Stimulated activated CD4-positive, alpha-beta T cell treated with anti-CD3 and anti-CD28 coated beads, Interleukin-12 subunit alpha, Interleukin-12 subunit beta, amount 100 ng/mL, for 48 hours (primary cell): Measurements from ENCODE around the gene GOLGA8Q.
"Not testable (repeated sequence)": the region's sequence is repeated elsewhere in the genome, so short reads cannot be mapped to it uniquely, and the experiment has no call there.

Experiments
- DNase-seq, 3 donors: peaks; one replicate each; pipeline ENCODE4 v3.0.0-alpha.2; 2020; ENCODE audit warnings: low read depth in 2 of 3, low spot score in 1 of 3

GOLGA8Q gene, protein sequence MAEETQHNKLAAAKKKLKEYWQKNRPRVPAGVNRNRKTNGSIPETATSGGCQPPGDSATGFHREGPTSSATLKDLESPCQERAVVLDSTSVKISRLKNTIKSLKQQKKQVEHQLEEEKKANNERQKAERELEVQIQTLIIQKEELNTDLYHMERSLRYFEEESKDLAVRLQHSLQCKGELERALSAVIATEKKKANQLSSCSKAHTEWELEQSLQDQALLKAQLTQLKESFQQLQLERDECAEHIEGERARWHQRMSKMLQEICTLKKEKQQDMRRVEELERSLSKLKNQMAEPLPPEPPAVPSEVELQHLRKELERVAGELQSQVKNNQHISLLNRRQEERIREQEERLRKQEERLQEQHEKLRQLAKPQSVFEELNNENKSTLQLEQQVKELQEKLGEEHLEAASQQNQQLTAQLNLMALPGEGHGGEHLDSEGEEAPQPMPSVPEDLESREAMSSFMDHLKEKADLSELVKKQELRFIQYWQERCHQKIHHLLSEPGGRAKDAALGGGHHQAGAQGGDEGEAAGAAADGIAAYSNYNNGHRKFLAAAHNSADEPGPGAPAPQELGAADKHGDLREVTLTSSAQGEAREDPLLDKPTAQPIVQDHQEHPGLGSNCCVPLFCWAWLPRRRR

DNA sequence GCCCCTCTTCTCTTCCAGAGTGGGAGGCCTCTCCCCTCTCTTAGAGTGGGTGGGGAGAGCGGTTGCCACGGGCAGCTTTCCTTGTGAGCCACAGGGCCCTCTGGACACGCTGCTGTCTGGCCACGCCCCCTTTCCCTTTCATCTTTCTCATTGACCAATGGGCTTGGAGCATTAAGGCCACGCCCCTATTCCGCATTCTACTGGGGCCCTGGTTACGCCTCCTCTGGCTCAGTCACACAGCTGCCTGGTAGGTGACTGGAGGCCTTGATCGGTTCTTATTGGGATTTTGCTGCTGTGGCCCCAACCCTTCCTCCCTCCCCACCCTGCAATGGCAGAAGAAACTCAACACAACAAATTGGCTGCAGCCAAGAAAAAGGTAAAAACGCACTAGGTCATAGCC, at the start of gene GOLGA8Q:
GOLGA8Q (plus strand) TSS at position 301 of the 400 bp plus-strand sequence; CDS start at position 329, 28 bp downstream.
- DNase-seq, result not testable (repeated sequence)

DNA sequence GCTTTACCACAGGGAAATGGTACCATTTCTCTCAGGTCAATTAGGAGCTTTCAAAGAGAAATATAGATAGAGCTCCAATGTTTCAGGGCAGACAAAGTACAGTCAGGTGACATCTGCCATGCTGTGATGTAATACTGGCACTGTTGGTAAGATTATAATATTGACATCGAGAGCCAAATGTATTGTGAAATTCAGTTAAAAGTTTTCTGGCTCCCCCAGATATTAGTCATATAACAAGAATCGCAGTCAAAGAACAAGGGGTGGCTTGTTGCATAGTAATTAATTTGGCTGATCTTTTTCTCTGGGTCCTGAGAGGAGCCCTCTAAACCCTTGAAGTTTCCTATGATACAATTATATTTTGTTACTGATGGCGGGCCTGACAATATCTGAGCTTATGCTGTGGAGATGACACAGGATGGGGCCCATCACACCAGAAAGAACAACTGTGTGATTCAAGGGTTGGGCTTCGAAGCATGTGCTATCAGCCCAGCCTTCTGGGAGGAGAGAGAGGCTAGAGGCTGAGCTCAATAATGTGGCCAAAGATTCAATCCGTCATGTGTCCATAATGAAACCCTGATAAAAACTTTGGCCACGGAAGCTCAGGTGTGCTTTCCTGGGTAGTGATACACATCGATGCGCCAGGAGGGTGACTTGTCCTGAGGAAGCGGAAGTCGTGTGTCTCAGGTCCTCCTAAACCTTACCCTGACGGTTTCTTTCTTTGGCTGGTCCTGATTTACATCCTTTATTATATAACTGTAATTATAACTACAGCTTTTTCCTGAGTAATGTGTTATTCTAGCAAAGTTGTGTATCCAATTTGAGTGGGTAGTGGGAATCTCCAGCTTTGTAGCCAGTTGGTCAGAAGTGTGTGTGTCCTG, 48.7 kb upstream of the GOLGA8Q start:
- not testable (repeated sequence) for DNase-seq

DNA sequence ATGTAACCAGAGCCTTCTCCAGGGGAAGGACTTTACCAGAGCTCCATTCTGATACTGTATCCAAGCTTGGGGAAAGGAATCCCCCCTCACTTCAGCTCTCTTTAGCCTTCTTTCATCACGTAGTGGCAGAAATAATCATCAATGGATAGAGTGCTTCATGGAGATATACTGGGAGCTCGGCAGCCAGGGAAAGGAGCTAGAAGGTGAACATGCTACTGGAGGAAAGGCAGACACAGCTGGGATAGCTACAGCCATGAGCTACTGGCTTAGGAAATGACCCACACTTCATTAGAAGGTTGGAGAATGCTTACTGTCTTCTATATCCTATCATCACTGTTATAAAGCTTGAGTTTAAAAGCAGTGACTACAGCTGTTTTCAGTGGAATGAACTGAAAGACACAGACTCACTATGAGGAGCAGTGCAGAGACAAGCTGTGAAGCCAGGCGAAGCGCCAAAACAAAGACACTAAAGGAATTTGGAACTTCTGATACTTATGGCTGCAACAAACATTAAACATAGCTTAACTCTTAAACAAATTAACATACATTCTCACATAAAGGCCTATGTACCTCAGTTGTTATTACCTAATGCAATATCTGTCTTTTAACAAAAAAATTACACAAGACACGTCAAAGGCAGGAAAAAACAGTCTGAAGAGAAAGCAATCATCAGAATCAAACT, 47.5 kb upstream of the GOLGA8Q start:
- DNase-seq, result not testable (repeated sequence)

DNA sequence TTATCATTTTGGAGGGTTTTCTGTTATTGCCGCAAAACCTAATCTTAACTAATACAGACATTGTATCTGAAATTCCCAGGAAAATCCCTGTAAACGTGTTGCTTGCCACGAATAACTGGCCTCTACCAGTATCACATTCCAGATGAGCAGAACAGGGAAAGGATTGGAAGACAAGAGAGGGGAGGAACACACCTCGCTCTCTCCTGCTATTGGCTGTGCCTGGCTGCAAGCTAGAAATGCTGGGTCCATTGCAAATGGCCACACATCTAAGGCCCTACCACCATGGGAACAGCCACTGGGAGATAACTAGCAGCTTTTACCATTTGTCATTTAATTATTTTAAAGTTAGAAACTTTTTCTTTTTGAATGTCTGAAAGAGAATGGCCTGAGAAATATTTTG, 37.3 kb upstream of the GOLGA8Q start:
- DNase-seq, result not testable (repeated sequence)

DNA sequence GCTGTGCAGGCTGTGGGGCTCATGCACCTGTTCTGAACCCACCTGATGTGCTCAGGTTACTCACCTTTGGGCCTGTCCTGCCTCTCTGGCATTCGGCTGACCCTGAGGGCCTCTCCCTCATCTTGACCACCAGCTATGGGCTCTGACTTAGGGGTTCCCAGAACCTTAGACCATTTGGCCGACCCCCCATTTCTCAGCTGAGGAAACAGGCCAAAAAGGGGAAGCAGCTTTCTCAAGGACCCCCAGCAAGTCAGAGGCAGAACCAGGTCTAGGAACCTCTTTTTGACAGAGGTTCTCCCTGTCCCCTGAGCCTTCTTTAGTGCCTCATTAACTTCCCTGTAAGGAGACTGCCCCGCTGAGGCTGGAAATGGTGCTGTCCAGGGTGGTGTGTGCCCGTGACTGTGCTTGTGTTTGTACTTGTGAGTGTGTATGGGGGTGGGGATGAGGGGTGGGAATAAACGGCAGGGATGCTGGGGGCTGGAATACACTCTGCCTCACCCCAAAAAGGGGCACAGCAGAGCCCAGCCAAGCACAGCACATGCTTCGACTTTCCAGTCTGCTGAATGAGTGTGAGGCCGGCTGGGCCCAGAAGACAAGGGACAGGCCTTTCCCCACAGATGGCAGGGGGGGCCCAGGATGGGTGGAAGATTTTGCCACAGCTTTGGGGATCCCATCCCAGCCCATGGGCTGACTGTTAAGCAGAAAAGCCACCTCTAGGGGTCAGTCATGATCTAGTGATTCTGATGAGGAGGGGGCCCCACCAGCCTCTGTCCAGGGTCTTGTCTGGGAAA, 28.2 kb upstream of the GOLGA8Q start:
- DNase-seq, result not testable (repeated sequence)

DNA sequence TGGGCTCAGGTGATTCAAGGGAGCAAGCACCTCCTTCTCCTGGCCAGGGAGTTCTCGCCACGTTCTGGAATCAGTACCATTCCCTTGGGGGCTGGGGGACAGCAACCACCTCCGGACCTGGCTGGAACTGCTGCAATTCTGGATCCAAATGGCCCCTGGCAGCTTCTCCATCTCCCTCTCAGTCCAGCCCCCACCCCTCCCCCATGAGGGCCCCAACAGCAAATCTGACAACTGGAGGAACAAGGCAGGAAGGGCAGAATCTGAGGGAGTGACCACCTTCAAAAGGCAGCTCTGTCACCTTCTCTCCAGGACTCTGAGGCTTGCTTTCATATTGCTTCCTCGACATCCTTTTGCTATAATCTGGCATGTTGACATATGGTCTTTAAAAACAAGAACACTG, 25.9 kb upstream of the GOLGA8Q start:
- DNase-seq, result not testable (repeated sequence)

DNA sequence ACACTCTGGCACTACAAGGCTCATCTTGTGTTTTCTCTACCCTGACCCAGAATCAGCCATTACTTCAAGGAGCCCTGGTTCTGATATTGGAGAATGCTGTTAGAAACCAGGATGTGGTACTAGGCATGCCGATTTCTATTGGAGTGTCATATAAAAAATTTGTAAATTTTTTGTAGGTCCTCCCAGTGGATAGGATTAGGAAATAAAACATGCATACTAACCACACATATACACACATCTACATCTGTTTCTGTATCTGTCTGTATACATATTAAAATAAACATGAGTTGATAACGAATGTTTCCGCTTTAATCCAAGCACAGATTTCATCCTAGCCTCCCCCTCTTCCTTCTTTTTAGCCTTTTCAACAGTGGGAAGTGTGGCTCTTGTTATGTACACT, 22.8 kb upstream of the GOLGA8Q start:
- DNase-seq, result not testable (repeated sequence)

DNA sequence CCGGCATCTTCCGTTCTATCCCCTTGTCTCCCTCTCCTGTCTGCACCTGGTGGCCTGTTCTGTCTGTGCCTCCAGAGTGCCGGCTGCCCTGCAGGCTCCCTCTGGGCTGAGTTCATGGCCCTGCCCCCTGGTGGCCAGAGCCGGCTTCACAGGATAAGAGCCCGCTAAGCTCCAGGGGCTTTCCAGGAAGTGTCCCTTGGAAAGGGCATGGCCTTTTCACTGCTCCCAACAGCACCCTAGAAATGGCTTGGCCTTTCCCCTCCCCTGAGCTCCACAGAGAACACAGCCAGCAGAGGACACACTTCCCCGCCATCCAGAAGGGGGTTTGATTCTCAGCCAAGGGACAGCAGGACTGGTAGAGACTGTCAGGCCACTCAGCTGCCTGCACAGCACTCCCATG, 15.1 kb downstream of the GOLGA8Q start:
- not testable (repeated sequence) for DNase-seq

DNA sequence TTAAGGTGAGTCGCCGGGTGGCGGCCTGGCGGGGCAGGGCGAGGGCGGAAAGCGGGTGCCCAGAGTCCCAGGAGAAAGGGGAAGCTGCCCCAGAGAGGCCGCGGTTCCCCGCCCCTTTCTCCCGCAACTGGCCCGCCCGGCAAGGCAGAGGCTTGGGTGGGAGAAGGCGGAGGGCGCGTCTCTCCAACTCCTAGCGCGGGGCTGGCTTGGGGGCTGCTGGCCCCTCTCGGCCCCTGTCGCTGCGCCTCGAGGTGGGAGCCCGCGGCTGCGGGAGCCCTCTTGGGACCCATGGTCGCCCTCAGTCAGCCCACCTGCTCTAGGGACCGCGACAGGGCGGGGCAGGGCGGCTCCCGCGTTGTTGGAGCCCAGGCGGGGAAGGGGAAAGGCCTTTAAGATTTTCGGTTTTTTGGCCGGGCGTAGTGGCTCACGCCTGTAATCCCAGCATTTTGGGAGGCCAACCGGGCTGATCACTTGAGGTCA, 21.2 kb downstream of the GOLGA8Q start:
- not testable (repeated sequence) for DNase-seq

DNA sequence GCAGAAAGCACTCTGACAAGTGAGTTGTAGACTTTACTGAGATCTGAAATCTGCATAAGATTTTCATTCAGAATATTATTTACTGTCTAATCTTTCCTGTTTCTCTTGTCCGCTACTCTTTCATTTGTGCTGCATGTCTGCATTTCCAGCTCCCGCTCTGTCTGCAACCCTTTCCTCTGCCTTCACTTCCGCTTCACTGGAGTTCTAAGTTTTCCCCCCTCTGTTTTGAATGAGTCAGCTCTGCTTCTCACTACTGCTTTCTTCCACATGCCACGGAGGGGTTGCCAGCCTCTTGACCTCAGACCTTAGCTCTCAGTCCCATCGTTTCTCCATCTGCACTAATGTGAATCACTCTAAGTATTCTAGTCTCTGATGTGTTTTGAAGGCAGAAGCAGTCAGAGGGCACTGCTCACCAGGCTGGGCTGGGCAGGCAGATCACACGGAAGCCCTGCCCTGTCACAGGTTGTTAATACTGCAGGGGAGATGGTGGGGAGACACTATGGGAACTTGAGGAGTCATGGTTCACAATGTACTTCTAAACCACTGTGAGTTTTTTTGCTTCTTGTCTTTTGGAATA, 27.6 kb downstream of the GOLGA8Q start:
- not testable (repeated sequence) for DNase-seq

DNA sequence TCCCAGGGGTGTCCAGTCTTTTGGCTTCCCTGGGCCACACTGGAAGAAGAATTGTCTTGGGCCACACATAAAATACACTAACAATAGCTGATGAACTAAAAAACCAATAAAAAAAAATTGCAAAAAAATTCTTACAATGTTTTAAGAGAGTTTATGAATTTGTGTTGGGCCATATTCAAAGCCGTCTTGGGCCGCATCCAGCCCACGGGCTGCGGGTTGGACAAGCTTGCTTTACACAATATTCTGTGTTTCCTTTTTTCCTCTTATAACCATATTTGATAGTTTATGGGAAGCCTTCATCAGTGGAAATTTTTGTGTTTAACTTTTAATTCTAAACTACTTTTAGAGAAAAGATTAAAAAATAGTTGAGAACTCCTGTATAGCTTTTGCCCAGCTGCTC, 28.9 kb downstream of the GOLGA8Q start:
- not testable (repeated sequence) for DNase-seq

DNA sequence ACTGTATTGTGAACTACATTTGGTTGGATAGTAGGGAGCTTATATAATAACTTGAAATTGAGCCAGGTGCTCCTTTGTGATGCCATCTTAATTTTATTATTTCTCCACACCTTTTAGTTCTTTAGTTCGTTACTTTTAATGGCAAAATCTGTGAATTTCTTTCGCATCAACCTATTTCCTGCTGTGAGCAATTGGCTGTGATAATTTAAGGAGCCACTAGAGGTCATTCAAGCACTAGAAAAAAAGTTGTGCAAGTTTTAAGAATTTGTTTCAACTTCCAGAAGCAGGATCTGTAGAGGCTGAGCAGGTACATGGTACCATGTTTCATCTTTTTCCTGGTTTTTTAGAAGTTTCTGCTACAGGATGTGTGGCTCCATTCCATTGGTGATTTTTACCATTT, 47.1 kb downstream of the GOLGA8Q start:
- DNase-seq, result not testable (repeated sequence)

DNA sequence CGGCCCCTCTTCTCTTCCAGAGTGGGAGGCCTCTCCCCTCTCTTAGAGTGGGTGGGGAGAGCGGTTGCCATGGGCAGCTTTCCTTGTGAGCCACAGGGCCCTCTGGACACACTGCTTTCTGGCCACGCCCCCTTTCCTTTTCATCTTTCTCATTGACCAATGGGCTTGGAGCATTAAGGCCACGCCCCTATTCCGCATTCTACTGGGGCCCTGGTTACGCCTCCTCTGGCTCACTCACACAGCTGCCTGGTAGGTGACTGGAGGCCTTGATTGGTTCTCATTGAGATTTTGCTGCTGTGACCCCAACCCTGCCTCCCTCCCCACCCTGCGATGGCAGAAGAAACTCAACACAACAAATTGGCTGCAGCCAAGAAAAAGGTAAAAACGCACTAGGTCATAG, 51.9 kb downstream of the GOLGA8Q start, which contains the start of gene GOLGA8H:
GOLGA8H (plus strand) TSS at position 233 of the 400 bp plus-strand sequence; CDS start at position 331, 98 bp downstream.
- not testable (repeated sequence) for DNase-seq
